ENCODE data around the gene ARHGAP20. TPM values are rescaled to one million over a fixed set of nuclear protein-coding genes. Genes with fewer than 3 reads are reported as not detected.
A peak's percentile ranks its signal among the peaks of the same experiment; 100 is the strongest.

The ARHGAP20 gene
- polyA plus RNA-seq, 3 donors, result 4.0 to 5.1 (median 4.5) TPM

DNA sequence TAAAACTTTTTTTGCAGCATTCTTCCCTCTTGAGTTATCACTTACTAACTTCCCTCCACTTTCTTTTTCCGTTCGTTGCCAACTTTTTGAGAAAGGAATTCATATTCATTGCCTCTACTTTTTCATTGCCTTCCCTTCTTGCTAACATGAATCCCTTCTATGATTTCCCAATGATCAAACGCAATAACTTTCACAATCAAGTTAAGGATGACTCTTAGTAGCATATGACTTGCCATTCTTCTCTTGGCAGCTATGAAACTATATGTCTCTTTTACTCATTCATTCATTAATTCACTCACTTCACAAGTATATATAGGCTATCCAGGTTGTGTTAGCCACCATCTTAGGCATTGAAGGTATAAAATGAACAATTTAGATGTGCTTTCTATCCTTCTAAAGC lies 16.6 kb upstream of the ARHGAP20 start:
- no peak for DNase-seq (ENCODE audit: extremely low read depth in 1 of 11, low read depth in 9 of 11, low spot score in 4 of 11)

DNA sequence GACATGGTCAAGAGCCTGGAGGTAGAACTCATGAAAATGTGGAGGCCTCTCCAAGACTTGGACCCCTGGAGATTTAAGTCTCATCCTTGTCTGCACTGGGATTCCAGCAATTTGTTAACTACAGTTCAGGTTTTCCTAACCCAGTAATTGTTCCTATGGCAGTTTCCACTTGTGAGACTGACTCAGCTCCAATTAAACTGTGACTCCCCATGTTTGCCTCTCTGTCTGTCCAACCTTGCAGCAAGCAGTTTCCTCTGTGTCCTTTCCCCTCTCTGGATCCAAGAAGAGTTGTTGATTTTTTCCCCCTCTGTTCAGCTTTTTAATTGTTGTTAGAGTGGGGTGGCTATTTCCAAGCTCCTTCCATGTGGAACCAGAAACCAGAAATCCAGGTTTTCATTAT lies 16.2 kb upstream of the ARHGAP20 start:
- DNase-seq (ENCODE audit: extremely low read depth in 1 of 11, low read depth in 9 of 11, low spot score in 4 of 11), result no peak

DNA sequence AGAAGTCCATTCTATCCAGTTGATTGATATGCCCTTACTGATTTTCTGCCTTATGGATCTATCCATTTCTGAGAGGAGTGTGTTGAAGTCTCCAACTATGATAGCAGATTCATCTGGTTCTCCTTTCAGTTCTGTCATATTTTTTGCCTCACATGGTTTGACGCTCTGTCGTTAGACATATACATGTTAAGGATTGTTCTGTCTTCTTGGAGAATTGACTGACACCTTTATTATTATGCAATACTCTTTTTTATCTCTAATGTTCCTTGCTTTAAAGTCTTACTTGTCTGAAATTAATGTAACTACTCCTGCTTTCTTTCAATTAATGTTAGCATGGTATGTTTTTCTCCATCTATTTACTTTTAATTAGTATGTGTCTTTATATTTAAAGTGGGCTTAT lies 12.1 kb upstream of the ARHGAP20 start:
- no peak for DNase-seq (ENCODE audit: extremely low read depth in 1 of 11, low read depth in 9 of 11, low spot score in 4 of 11)

DNA sequence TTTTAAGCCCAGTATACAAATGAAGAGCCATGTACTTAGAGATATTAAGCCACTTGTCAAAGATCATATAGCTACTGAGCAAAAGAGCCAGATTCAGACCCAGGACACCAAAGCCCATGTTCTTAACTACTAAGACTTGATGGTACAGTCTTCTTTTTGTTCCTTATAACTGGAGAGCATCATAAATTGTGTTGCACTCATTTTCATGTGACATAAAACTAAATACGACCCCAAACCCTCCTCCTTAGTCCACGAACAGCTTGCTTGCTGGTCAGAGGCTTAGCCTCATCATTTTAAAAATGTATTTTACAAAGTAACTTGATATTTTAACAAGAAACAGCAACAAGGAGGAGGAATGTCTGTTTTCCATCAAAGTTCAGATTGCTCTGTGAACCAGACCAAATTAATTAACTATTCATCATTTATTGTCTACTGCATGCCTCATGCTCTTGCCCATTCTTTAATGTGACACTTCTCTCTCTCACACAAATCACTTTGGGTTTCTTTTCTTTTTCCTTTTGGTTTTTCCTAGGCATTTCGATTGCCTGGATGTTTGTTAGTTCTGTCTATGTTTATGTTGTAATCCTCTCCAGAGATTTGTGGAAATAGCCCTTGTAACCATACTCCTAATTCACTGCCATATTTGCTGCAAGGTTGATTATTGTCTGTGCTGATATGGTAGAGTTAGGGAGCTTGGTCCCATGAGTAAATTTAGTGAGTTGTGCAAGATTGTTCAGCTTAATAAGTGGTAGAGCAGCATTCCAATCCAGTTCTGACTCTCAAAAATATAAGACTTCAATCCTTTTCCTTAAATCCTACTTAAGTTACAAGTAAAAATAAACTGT lies 8.4 kb upstream of the ARHGAP20 start:
- peak in 1 of 11 donors; percentile 4 for DNase-seq (ENCODE audit: extremely low read depth in 1 of 11, low read depth in 9 of 11, low spot score in 4 of 11)

DNA sequence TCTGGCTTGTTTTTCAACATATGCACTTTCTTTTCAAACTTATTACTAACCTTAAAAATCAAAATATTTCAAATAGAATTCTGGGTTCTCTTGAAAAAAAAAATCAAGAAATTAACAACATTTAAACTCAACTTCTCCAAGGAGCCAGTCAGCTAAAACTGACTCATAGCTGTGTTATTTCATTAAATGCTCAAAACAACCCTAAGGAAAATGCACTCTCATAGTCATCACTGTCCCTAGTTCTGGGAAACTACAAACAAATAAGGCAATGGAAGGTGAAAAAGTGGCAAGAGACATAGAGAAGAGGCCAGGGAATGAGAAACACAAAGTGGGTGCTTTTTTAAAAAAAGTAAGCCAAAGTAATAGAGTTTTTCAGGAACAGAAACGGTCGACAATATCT lies 4.1 kb upstream of the ARHGAP20 start:
- no peak for DNase-seq (ENCODE audit: extremely low read depth in 1 of 11, low read depth in 9 of 11, low spot score in 4 of 11)

DNA sequence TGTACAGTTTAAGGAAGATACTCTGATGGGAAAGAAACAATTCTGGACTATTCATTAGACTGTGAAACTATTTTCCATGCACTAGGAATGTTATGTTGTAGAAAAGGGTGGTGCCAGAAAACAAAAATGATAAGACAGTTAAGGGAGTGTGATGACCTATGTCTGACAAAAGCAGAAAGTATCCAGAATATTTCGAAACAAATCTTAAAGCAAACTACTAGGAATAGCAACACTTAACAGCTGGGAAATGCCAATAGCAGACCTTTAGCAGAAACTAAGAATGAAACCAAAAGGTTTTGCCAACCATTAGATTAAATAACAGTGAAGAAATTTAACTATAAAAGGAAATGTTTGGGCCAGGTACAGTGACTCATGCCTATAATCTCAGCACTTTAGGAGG lies 3.3 kb upstream of the ARHGAP20 start:
- DNase-seq (ENCODE audit: extremely low read depth in 1 of 11, low read depth in 9 of 11, low spot score in 4 of 11), result no peak

DNA sequence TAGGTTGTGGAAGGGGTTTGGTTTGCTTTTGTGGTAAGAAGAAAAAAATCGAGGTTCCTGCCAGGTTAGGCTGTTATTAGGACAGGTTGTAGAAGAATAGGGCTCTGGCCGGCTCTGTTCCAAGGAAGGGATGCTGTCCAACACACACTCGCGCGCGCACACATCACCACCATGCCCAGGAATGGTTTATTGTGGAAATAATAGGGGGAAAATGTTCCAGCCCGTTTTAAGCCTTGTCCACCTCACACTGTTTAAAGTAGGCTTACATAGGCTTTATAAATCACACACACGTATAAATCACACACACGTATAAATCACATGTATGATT lies 1.2 kb upstream of the ARHGAP20 start:
- no peak for DNase-seq (ENCODE audit: extremely low read depth in 1 of 11, low read depth in 9 of 11, low spot score in 4 of 11)

DNA sequence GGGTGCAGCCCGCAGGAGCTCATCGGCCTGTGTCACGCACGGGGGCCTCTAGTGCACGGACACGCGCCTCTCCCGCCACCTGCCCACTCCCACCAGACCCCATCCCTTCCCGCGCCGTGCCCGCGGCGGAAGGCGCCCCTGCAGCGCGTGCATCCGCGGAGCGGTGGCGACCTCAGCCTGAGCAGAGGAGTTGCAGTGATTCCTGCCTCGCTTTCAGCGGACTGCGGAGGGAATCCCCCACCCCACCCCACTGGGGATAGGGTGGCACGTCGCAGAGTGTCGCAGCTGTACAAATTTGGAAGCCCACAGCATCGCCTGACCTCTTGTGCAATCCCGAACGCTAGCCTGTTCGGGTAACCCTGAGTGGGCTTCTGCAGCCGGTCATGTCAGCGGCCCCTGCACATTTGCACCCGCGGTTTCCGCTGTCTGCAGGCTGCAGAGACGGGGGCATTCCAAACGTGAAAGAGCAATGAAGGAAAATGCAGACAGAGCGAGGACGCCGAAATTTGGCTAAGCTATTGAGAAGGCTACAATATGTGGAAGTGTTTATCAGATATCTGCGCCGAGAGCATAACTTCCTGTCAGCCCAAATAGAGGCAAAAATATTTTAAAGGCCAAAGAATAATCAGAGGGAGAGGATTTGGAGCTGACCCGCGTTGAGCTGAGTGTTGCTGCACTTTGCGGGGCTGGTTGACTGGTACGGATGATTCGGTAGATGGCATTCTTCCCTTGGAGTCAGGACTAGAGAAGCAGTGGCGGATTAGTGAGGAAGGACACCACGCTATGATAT lies 617 bp upstream of the ARHGAP20 start:
- peak in 3 of 11 donors; percentile 28 to 33 (median 28) for DNase-seq (ENCODE audit: extremely low read depth in 1 of 11, low read depth in 9 of 11, low spot score in 4 of 11)

DNA sequence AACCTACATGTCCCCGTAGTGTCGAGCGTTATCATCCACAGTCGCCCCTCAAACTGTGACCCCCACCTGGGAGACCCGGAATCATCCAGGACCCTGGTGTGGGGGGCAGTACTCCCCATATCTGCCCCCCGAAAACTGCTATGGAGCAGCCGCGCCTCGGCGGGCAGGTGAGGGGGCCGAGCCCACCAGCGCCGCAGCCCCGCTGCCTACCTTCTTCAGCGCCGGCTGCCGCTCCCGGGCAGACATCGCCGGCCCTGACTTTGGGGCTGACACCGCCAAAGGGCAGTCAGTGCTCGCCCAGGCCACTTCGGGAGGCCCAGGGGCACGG lies 825 bp downstream of the ARHGAP20 start:
- no peak for DNase-seq (ENCODE audit: extremely low read depth in 1 of 11, low read depth in 9 of 11, low spot score in 4 of 11)

DNA sequence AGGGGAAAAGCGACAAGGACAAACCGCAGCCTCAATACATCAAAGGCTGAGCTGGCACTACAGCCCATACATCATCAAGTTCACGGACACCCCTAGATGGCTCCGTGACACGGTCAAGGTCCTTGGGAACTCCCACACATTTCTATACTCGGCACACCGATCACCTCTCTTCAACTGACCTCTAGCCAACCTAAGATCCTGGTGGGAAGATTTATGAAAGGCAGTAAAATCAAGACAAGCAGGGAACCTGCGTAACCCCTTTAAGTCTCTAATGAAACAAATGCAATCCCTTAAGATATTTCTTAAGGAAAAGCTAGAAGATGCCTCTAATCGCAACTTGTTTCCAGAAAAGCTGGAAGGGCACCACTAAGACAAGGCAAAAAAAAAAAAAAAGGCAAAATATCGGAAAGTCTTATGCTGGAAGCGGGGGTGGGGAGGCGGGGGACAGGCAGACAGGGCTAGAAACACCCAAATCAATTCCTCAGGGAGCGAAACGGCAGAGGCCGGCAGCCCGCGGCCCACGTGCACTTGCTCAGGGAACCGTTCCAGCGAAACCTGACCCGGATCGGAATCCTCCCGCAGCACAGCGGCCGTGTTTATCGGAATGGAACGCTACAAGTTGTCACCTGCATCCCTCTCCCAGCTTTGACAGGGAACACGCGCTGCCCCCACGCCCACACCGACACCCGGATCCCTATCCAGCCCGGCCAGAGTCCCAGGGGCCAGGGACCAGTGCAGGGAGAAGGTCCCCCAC lies 1.4 kb downstream of the ARHGAP20 start:
- peak in 7 of 11 donors; percentile 40 to 63 (median 61) for DNase-seq (ENCODE audit: extremely low read depth in 1 of 11, low read depth in 9 of 11, low spot score in 4 of 11)

DNA sequence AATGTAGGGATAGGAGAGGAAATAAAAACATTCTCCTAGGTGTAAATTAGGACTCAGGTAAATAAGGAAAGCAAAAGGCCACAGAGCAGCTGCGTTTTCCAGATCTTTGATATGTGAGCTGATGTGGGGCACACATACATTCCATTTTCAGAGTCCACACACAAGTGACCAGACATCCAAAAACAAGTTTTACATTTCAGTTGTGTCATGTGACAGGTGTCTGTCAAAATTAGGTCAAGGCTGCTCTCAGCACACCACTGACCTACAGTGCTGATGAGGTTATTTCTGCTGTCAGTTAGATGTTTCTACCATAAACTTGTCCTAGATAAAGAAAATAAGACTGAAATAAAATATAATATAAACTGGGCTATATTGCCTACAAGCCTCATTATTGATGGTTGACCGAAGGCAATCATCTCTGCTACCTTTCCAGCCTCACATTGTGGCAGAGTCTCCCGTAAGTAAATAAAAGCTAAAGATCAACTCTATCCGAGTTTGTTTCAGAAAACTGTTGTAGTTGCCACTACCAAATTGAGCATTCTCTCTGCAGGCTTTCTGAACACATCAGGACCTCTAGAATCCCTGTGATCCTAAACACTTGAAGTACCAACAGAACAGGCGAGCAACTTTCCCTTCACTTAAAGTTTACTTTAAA lies 7.9 kb downstream of the ARHGAP20 start:
- no peak for DNase-seq (ENCODE audit: extremely low read depth in 1 of 11, low read depth in 9 of 11, low spot score in 4 of 11)

DNA sequence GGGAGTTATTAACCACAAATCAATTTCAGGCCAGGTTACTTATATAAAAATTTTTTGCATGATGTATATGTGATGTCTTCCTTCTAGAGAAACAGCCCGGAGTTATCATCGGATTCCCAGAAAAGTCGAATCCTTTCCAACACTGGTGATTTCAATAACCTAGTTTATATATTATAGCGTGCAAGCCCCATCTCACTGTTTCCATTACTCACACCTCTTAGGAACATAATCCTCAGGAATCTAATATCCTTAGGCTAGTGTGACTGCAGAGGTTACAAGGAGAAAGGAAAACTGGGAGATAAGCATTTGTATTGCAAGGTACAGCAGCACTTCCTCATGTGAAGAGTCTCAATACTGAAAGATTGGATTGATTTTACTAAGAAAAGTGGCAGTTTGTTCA lies 20.3 kb downstream of the ARHGAP20 start:
- no peak for DNase-seq (ENCODE audit: extremely low read depth in 1 of 11, low read depth in 9 of 11, low spot score in 4 of 11)

DNA sequence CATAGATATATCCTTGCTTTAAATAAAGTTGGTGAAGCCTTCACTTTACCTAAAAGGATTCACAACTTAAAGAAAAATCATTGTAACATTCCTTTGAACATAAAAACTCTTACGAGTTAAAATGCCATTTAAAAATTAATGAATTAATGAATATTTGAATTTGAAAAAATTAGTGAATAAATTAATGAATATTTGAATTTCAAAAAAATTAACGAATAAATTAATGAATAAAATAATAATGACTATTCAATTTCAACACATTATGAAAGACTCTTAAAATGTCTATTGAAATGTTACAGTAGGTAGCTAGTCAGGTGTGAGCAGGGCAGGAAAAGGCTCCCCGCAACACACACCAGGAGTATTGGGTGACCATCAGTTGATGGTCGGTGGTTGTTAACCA lies 22.9 kb downstream of the ARHGAP20 start:
- DNase-seq (ENCODE audit: extremely low read depth in 1 of 11, low read depth in 9 of 11, low spot score in 4 of 11), result no peak

DNA sequence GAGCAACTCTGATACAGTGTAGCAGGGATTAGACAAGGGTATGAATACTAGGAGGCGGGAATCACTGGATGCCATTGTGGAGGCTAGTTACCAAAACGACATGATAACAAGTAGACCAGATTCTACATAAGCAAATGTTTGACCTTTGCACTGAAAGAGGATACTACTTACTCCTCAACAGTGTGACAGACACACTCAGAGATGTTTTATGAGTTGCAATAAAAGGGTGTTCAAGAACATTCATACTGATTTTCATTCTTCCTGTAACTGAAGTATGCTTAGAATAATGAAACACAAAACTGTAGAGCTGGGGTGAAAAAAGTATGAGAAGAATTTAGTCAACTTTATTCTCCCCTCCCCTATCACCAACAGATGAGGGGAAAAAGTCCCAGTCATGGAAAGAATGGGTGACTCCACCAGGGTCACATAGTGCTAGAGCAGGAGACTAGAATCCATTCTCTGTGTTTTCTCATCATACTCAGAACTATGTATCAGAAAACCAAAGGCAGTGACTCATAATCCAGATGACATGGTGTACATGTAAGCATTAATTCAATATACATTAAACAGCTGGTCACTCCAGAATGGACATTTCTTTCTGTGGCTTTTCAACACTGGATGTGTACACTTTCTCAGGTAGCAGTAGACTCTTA lies 32.8 kb downstream of the ARHGAP20 start:
- no peak for DNase-seq (ENCODE audit: extremely low read depth in 1 of 11, low read depth in 9 of 11, low spot score in 4 of 11)

DNA sequence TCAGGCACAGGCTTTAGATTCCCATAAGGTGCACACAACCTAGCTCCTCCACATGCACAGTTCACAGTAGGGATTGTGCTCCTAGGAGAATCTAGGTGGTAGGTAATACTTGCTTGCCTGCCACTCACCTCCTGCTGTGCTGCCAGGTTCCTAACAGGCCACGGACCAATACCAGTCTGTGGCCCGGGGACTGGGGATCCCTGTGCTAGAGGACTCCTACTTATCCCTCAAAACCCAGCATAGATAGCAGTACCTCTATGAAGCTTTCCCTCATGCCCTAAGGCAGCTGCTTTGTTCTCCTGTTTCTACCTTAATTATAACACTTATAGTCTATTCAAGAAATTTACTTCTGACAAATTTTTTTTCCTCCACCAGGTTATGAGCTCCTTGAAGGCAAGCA lies 36.7 kb downstream of the ARHGAP20 start:
- DNase-seq (ENCODE audit: extremely low read depth in 1 of 11, low read depth in 9 of 11, low spot score in 4 of 11), result no peak

DNA sequence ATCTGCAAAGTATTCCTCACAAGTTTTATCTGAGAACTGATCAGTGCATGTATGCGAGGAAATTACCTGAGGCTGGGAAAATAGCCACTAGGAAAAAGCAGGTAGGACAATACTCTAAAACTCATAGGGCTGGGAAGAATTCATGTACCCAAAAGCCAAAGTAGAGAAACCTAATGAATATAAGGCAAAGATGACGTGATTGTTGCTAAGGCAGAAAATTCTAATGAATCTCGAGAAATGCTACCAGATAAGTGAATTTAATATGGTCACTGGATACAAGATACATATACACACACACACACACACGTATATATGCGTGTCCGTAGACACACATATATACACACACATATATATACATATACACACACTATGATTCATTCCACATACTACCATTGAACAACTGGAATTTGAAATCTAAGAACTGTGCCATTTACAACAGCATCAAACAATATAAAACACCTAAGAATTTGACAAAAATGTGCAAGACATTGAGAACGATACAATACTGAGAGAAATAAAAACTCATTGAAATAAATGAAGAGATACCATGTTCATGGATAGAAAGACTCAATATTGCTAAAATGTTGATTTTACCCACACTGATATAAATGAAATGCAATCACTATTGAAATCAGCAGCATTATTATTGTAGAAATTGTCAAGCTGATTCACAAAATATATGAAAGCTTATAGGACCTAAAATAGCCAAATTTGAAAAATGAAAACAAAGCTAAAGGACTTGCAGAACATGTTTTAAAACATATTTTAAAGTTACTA lies 46.4 kb downstream of the ARHGAP20 start:
- DNase-seq (ENCODE audit: extremely low read depth in 1 of 11, low read depth in 9 of 11, low spot score in 4 of 11), result no peak

DNA sequence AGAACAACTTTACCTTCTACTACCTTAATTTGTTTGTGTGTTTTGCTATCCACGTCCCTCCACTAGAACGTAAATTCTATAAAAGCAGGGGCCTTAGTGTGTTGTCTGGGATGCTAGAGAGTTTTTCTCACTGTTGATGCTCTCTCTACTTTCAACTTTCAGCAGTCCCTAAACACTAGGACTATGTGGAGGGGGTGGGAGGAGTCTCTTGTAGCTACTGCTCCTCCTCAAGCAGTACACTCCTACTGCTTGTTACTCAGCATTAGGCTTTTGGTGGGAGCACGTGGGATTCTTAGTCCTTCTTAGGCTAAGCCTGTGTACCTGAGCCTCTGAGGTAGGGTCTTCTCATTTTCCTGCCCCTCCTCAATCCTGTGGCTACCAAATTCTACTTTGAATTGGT lies 56.3 kb downstream of the ARHGAP20 start:
- no peak for DNase-seq (ENCODE audit: extremely low read depth in 1 of 11, low read depth in 9 of 11, low spot score in 4 of 11)

DNA sequence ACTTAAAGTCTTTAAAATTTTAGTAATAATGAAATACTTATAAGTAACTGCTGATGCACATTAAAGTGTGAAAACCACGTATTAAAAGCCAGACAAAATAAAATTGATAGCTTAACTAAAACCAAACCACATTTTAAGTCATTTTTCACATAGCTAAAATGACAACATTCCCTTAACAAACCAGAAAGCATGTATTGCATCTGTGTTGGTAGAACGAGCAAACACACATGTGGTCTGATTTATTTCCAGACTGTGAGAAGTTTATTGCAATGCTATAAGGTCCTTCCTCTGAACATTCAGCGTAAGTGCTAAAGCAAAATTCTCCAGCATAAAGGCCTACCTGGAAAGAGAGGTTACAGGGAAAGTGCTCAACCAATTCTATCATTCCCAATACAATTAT lies 57.8 kb downstream of the ARHGAP20 start:
- DNase-seq (ENCODE audit: extremely low read depth in 1 of 11, low read depth in 9 of 11, low spot score in 4 of 11), result no peak

All from renal cortex interstitium (tissue), 11 donors.